GM23338 (cell line): Measurements from ENCODE around the gene FUT7. TPM values are rescaled to one million over a fixed set of nuclear protein-coding genes. Genes with fewer than 3 reads are reported as not detected.
A peak's percentile ranks its signal among the peaks of the same experiment; 100 is the strongest.
"Not testable (repeated sequence)": the region's sequence is repeated elsewhere in the genome, so short reads cannot be mapped to it uniquely, and the experiment has no call there.

Experiments
- ATAC-seq: fragments of 200-7000 bp; cut with Tn5 transposase; 3 replicates; pipeline ENCODE4 v1.9.1; 2020
- DNase-seq: peaks from one replicate; pipeline ENCODE4 v3.0.0-alpha.2; 2015; ENCODE audit warnings: low spot score
- H2AFZ ChIP-seq: fragments of 200-600 bp; sonication (generic); 2 replicates; pipeline ENCODE4 v1.8.0; 2016; ENCODE audit warnings: antibody characterized with exemption, mild to moderate bottlenecking, moderate library complexity
- H3F3A ChIP-seq: fragments of 200-600 bp; sonication (generic); replicated peaks from 2 replicates; pipeline ENCODE4 v1.8.0; 2017; ENCODE audit warnings: antibody characterized with exemption, mixed run types, low read depth
- H3K27ac ChIP-seq: fragments of 200-600 bp; sonication (generic); 2 replicates; pipeline ENCODE4 v1.6.1; 2016; ENCODE audit warnings: low read depth
- H3K27me3 ChIP-seq: fragments of 200-600 bp; sonication (generic); 2 replicates; pipeline ENCODE4 v1.8.0; 2016; ENCODE audit warnings: mild to moderate bottlenecking, mixed run types, moderate library complexity; ENCODE audit not compliant: insufficient read depth
- H3K36me3 ChIP-seq: fragments of 200-600 bp; sonication (generic); 2 replicates; pipeline ENCODE4 v1.8.0; 2016; ENCODE audit warnings: mild to moderate bottlenecking; ENCODE audit not compliant: insufficient read depth
- H3K4me1 ChIP-seq: fragments of 200-600 bp; sonication (generic); 2 replicates; pipeline ENCODE4 v1.8.0; 2016; ENCODE audit warnings: mild to moderate bottlenecking, moderate library complexity; ENCODE audit not compliant: insufficient read depth
- H3K4me2 ChIP-seq: fragments of 200-600 bp; sonication (generic); 2 replicates; pipeline ENCODE4 v1.7.1; 2017; ENCODE audit warnings: mixed run types
- H3K4me3 ChIP-seq: fragments of 200-600 bp; sonication (generic); 2 replicates; pipeline ENCODE4 v1.6.1; 2016; ENCODE audit warnings: mixed run types
- H3K79me2 ChIP-seq: fragments of 200-600 bp; sonication (generic); replicated peaks from 2 replicates; pipeline ENCODE4 v1.8.0; 2017; ENCODE audit warnings: mild to moderate bottlenecking; ENCODE audit not compliant: insufficient read depth
- H3K9me2 ChIP-seq: fragments of 200-600 bp; sonication (generic); 2 replicates; pipeline ENCODE4 v1.8.0; 2017; ENCODE audit not compliant: insufficient read depth
- H4K20me1 ChIP-seq: fragments of 200-600 bp; sonication (generic); replicated peaks from 2 replicates; pipeline ENCODE4 v1.8.0; 2017; ENCODE audit warnings: mild to moderate bottlenecking; ENCODE audit not compliant: insufficient read depth
- H3K27ac Mint-ChIP-seq: 2 replicates; pipeline ENCODE4 v1.8.0; 2020; ENCODE audit warnings: inconsistent platforms, mild to moderate bottlenecking, moderate library complexity, mixed read lengths
- H3K27me3 Mint-ChIP-seq: 3 replicates; pipeline ENCODE4 v1.8.0; 2022; ENCODE audit warnings: low read depth, mild to moderate bottlenecking, moderate library complexity, mixed read lengths, inconsistent platforms; ENCODE audit not compliant: insufficient read depth, poor library complexity
- H3K36me3 Mint-ChIP-seq: 3 replicates; pipeline ENCODE4 v1.8.0; 2021; ENCODE audit warnings: low read depth, mild to moderate bottlenecking, inconsistent platforms, moderate library complexity, mixed read lengths
- H3K4me1 Mint-ChIP-seq: 3 replicates; pipeline ENCODE4 v1.8.0; 2020; ENCODE audit warnings: mild to moderate bottlenecking, inconsistent platforms, mixed read lengths
- H3K4me3 Mint-ChIP-seq: 3 replicates; pipeline ENCODE4 v1.8.0; 2021; ENCODE audit warnings: moderate library complexity, mild to moderate bottlenecking, inconsistent platforms, mixed read lengths
- H3K9me3 Mint-ChIP-seq: 3 replicates; pipeline ENCODE4 v1.8.0; 2020; ENCODE audit warnings: moderate library complexity, mild to moderate bottlenecking, inconsistent platforms, mixed read lengths
- CTCF ChIP-seq, 2 experiments: fragments of 200-600 bp in 1 of 2; sonication (generic) in 1 of 2; conservative IDR thresholded peaks; 2 replicates each; pipeline versions ENCODE4 v1.5.1 to v1.6.1; 2016 to 2017; ENCODE audit warnings: antibody characterized with exemption in 2 of 2, low read depth in 2 of 2, mild to moderate bottlenecking in 2 of 2, moderate library complexity in 1 of 2
- EZH2phosphoT487 ChIP-seq: fragments of 200-600 bp; sonication (generic); IDR thresholded peaks from one replicate; pipeline ENCODE4 v1.8.1; 2018; ENCODE audit warnings: antibody characterized with exemption; ENCODE audit not compliant: unreplicated experiment
- JUNB ChIP-seq: IDR thresholded peaks from one replicate; pipeline ENCODE4 v1.6.1; 2016; ENCODE audit warnings: antibody characterized with exemption; ENCODE audit not compliant: unreplicated experiment
- NANOG ChIP-seq: IDR thresholded peaks from 2 replicates; pipeline ENCODE4 v1.6.1; 2016; ENCODE audit warnings: antibody characterized with exemption, borderline replicate concordance
- POLR2AphosphoS5 ChIP-seq: IDR thresholded peaks from 2 replicates; pipeline ENCODE4 v1.6.1; 2016; ENCODE audit warnings: antibody characterized with exemption, low read depth
- ZNF114 ChIP-seq: fragments of 250-450 bp; sonication (Bioruptor Pico); IDR thresholded peaks from 2 replicates; pipeline ENCODE4 v1.5.0; 2020; ENCODE audit warnings: mild to moderate bottlenecking, moderate library complexity
- ZNF462 ChIP-seq: fragments of 250-450 bp; sonication (Bioruptor Pico); IDR thresholded peaks from 2 replicates; pipeline ENCODE4 v1.5.0; 2020; ENCODE audit warnings: mild to moderate bottlenecking, moderate library complexity
- polyA plus RNA-seq: library from polyadenylated mRNA; unstranded; fragments of >200 nt; fragmentation: Nextera tagmentation; extraction: Ambion mirVana; gene quantifications from 2 replicates; pipeline ENCODE4 v1.2.1, GENCODE V29; 2016
- total RNA-seq: library from RNA; depleted of rRNA; stranded (reverse); fragments of >200 nt; shearing (Covaris generic); gene quantifications from 2 replicates; pipeline ENCODE4 v1.2.3, GENCODE V29; 2014
- TF ChIP-seq, protein P1 (sequence below): IDR thresholded peaks from 2 replicates; pipeline ENCODE4 v1.6.1; 2016; ENCODE audit warnings: antibody characterized with exemption

The FUT7 gene
- total and polyA plus RNA-seq, 2 experiments from 2014 or later = not detected

GRCh38 chr9:137062798-137063197 lies 30.9 kb upstream of the FUT7 start:
- not testable (repeated sequence) for ATAC-seq, H3K4me3 Mint-ChIP-seq, H3K9me2 ChIP-seq

GRCh38 chr9:137062384-137062783 lies 30.5 kb upstream of the FUT7 start:
- Histone ChIP-seq H3K36me3 (no peaks in the 10 kb centered on the region; the same call in 1 of the 2 replicates), H4K20me1 (no peaks in the 10 kb centered on the region; the same call in 1 of the 2 replicates), H3K79me2 (peaks cover 6% of the 10 kb centered on the region; the same call in 1 of the 2 replicates), H3F3A (no peaks in the 10 kb centered on the region), H3K27ac (no peak overlapping the region), H3K9me2 (no peaks in the 10 kb centered on the region), H3K4me1 (no peaks in the 10 kb centered on the region), H3K4me3 (no peak overlapping the region), H2AFZ (no peak overlapping the region), H3K4me2 (no peak overlapping the region), H3K27me3 (peaks cover 4% of the 10 kb centered on the region; the same call in 1 of the 2 replicates)
- no peak for DNase-seq
- Mint-ChIP-seq H3K4me3 (no peak overlapping the region), H3K36me3 (no peaks in the 10 kb centered on the region; the same call in 2 of the 3 replicates), H3K27ac (no peak overlapping the region), H3K4me1 (peaks cover 3% of the 10 kb centered on the region; the same call in 2 of the 3 replicates), H3K9me3 (no peaks in the 10 kb centered on the region), H3K27me3 (peaks cover 9% of the 10 kb centered on the region)
- no peak for TF ChIP-seq ZNF114
- TF ChIP-seq POLR2AphosphoS5 = peak; percentile 23; the same call in 1 of the 2 replicates
- TF ChIP-seq, protein P1, sequence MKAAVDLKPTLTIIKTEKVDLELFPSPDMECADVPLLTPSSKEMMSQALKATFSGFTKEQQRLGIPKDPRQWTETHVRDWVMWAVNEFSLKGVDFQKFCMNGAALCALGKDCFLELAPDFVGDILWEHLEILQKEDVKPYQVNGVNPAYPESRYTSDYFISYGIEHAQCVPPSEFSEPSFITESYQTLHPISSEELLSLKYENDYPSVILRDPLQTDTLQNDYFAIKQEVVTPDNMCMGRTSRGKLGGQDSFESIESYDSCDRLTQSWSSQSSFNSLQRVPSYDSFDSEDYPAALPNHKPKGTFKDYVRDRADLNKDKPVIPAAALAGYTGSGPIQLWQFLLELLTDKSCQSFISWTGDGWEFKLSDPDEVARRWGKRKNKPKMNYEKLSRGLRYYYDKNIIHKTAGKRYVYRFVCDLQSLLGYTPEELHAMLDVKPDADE = no peak
- TF ChIP-seq CTCF (conservative IDR thresholded peaks at IDR 0.05; ENCODE audit: low read depth in 2 of 2) = no peak
- TF ChIP-seq ZNF462 = no peak
- TF ChIP-seq NANOG = no peak
- TF ChIP-seq EZH2phosphoT487 = no peak
- TF ChIP-seq JUNB = no peak
- no peak for ATAC-seq

More at GRCh38 chr9:137062798-137063197, 30.9 kb upstream of the FUT7 start:
- H3K27ac Mint-ChIP-seq, H4K20me1 ChIP-seq, H3K9me3 Mint-ChIP-seq, H3K4me3 ChIP-seq, H3K4me2 ChIP-seq, H3F3A ChIP-seq, H3K79me2 ChIP-seq, H3K4me1 Mint-ChIP-seq, H2AFZ ChIP-seq, H3K27me3 Mint-ChIP-seq, H3K36me3 ChIP-seq, H3K36me3 Mint-ChIP-seq, H3K27ac ChIP-seq, H3K4me1 ChIP-seq, DNase-seq, H3K27me3 ChIP-seq: not testable (repeated sequence)
